Muscle of arm (tissue), 14 donors: ENCODE data around the gene VPS72. TPM values are rescaled to one million over a fixed set of nuclear protein-coding genes. Genes with fewer than 3 reads are reported as not detected.
"Not testable (repeated sequence)": the region's sequence is repeated elsewhere in the genome, so short reads cannot be mapped to it uniquely, and the experiment has no call there.

Source experiments
- DNase-seq: peaks from one replicate; pipeline ENCODE4 v3.0.0-alpha.2; 2013
- long read RNA-seq, 11 donors: transcript quantifications; one replicate each; lab custom pipeline, GENCODE V29; 2026
- polyA plus RNA-seq, 12 donors: library from polyadenylated mRNA; unstranded; fragments of 120-200 nt; gene quantifications; one replicate each; pipeline ENCODE4 v1.2.1, GENCODE V29; 2013; ENCODE audit not compliant: insufficient read length in 12 of 12

The VPS72 gene
- 10 to 100 TPM in 11 of 12 donors, not detected in 1; 24.7 to 53.6 (median 45.3) TPM for polyA plus RNA-seq
- long read RNA-seq, donor 1, transcript VPS72-202 (6 exons, 1,527 nt), result major isoform, 21 of 22 reads
- long read RNA-seq, donor 1, partial matches to known transcripts, result 0 of 22 reads
- long read RNA-seq, donor 1, other reads (novel, unspliced or antisense), result 0 of 22 reads
- long read RNA-seq, donor 2, transcript VPS72-202 (6 exons, 1,527 nt), result major isoform, 22 of 22 reads
- long read RNA-seq, donor 2, partial matches to known transcripts, result 0 of 22 reads
- long read RNA-seq, donor 2, other reads (novel, unspliced or antisense), result 0 of 22 reads
- long read RNA-seq, donor 3, transcript VPS72-202 (6 exons, 1,527 nt), result major isoform, 6 of 16 reads
- long read RNA-seq, donor 3, partial matches to known transcripts, result 9 of 16 reads
- long read RNA-seq, donor 3, other reads (novel, unspliced or antisense), result 0 of 16 reads
- long read RNA-seq, donor 4, transcript VPS72-202 (6 exons, 1,527 nt), result major isoform, 6 of 7 reads
- long read RNA-seq, donor 4, partial matches to known transcripts, result 0 of 7 reads
- long read RNA-seq, donor 4, other reads (novel, unspliced or antisense), result 0 of 7 reads
- long read RNA-seq, donor 5, transcript VPS72-202 (6 exons, 1,527 nt), result major isoform, 25 of 81 reads
- long read RNA-seq, donor 5, partial matches to known transcripts, result 54 of 81 reads
- long read RNA-seq, donor 5, other reads (novel, unspliced or antisense), result 0 of 81 reads
- long read RNA-seq, donor 6, transcript VPS72-202 (6 exons, 1,527 nt), result major isoform, 7 of 7 reads
- long read RNA-seq, donor 6, partial matches to known transcripts, result 0 of 7 reads
- long read RNA-seq, donor 6, other reads (novel, unspliced or antisense), result 0 of 7 reads
- long read RNA-seq, donor 7, transcript VPS72-202 (6 exons, 1,527 nt), result major isoform, 8 of 8 reads
- long read RNA-seq, donor 7, partial matches to known transcripts, result 0 of 8 reads
- long read RNA-seq, donor 7, other reads (novel, unspliced or antisense), result 0 of 8 reads
- long read RNA-seq, donor 8, transcript VPS72-202 (6 exons, 1,527 nt), result major isoform, 33 of 345 reads
- long read RNA-seq, donor 8, partial matches to known transcripts, result 222 of 345 reads
- long read RNA-seq, donor 8, other reads (novel, unspliced or antisense), result 89 of 345 reads
- long read RNA-seq, donor 9, transcript VPS72-202 (6 exons, 1,527 nt), result major isoform, 11 of 11 reads
- long read RNA-seq, donor 9, partial matches to known transcripts, result 0 of 11 reads
- long read RNA-seq, donor 9, other reads (novel, unspliced or antisense), result 0 of 11 reads
- long read RNA-seq, donor 10, transcript VPS72-202 (6 exons, 1,527 nt), result major isoform, 19 of 19 reads
- long read RNA-seq, donor 10, partial matches to known transcripts, result 0 of 19 reads
- long read RNA-seq, donor 10, other reads (novel, unspliced or antisense), result 0 of 19 reads
- long read RNA-seq, donor 11, transcript VPS72-202 (6 exons, 1,527 nt), result major isoform, 17 of 19 reads
- long read RNA-seq, donor 11, partial matches to known transcripts, result 0 of 19 reads
- long read RNA-seq, donor 11, other reads (novel, unspliced or antisense), result 0 of 19 reads

- peak; percentile 88 for DNase-seq
Measured at GRCh38 chr1:151189637-151190445, at the start of gene VPS72. VPS72 (minus strand) TSS chr1:151190197; CDS start chr1:151190121, 76 bp downstream.

- DNase-seq, result no peak
Measured at GRCh38 chr1:151238467-151238739, 48.4 kb upstream of the VPS72 start.

GRCh38 chr1:151237678-151238466, 47.9 kb upstream of the VPS72 start:
- DNase-seq, result no peak

- no peak for DNase-seq
Measured at GRCh38 chr1:151235235-151235634, 45.2 kb upstream of the VPS72 start.

GRCh38 chr1:151222130-151222529, 32.1 kb upstream of the VPS72 start:
- no peak for DNase-seq

- DNase-seq, result no peak
Measured at GRCh38 chr1:151221616-151222015, 31.6 kb upstream of the VPS72 start.

- no peak for DNase-seq
Measured at GRCh38 chr1:151213560-151213959, 23.6 kb upstream of the VPS72 start.

- DNase-seq, result no peak
Measured at GRCh38 chr1:151211972-151212705, 22.1 kb upstream of the VPS72 start.

- no peak for DNase-seq
Measured at GRCh38 chr1:151210830-151211229, 20.8 kb upstream of the VPS72 start.

GRCh38 chr1:151205381-151205965, 15.5 kb upstream of the VPS72 start:
- DNase-seq, result not testable (repeated sequence)

GRCh38 chr1:151199873-151200581, 10.0 kb upstream of the VPS72 start:
- DNase-seq, result peak; percentile 20

GRCh38 chr1:151198254-151199127, 8.5 kb upstream of the VPS72 start, which contains the start of gene PIP5K1A:
PIP5K1A (plus strand) TSS chr1:151198552; CDS start chr1:151198997, 445 bp downstream.
- DNase-seq, result peak; percentile 99

- no peak for DNase-seq
Measured at GRCh38 chr1:151197863-151198253, 7.9 kb upstream of the VPS72 start.

GRCh38 chr1:151196292-151196800, 6.3 kb upstream of the VPS72 start:
- peak; percentile 80 for DNase-seq

- DNase-seq, result not testable (repeated sequence)
Measured at GRCh38 chr1:151194894-151195594, 5.0 kb upstream of the VPS72 start.

- no peak for DNase-seq
Measured at GRCh38 chr1:151193856-151194255, 3.9 kb upstream of the VPS72 start.
